Measurements from ENCODE around the gene PPIL6. TPM values are rescaled to one million over a fixed set of nuclear protein-coding genes. Genes with fewer than 3 reads are reported as not detected.

PPIL6 gene
- total RNA-seq, result 32.5 TPM

GRCh38 chr6:109440331-109441068, at the start of gene PPIL6, which contains the start of gene SMPD2:
Gene PPIL6 (minus strand): TSS chr6:109440628. CDS start chr6:109440590, 38 bp downstream.
Gene SMPD2 (plus strand): TSS chr6:109440724. CDS start chr6:109441122, 398 bp downstream.

DNA sequence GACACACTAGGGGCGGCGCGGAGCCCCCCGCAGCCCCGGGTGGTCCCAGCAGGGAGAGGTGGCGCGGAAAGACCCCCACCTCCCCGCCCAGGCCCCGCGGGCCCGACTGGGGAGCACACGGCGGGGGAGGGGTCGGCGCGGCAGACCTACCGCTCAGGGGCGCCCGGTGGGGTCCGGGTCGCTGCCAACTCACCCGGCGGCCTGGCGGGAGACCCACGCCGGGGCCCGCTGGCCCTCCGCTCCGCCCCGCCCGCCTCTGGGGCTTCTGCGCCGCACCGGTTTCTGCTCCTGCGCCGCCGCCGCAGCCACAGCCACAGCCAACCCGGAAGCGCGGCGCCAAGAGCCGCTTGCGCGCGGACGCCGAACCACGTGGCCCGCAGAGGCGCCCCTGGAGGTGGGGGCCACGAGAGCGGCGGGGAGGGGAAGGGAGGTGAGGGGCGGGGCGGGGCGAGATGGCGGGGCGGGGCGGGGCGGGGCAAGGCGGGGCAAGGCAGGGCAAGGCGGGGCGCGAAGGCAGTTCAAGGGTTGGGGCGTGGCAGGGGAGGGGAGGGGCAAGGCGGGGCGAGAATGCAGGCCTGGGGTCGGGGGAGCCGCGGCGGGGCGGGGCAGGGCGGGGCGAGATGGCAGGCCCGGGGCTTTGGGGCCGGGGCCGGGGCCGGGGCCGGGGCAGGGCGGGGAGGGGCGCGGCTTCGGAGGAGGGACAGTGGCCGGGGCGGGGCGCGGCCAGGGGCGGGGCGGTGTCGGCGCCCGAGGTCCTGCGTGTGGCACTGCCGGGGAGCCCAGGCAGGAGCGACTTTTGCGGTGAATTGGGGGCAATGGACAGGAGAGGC, 42.7 kb upstream of the PPIL6 start, which contains the start of gene ZBTB24:
Gene ZBTB24 (minus strand): TSS at position 315 of the 830 bp plus-strand sequence. CDS start 1,193 bp downstream, outside the sequence.

DNA sequence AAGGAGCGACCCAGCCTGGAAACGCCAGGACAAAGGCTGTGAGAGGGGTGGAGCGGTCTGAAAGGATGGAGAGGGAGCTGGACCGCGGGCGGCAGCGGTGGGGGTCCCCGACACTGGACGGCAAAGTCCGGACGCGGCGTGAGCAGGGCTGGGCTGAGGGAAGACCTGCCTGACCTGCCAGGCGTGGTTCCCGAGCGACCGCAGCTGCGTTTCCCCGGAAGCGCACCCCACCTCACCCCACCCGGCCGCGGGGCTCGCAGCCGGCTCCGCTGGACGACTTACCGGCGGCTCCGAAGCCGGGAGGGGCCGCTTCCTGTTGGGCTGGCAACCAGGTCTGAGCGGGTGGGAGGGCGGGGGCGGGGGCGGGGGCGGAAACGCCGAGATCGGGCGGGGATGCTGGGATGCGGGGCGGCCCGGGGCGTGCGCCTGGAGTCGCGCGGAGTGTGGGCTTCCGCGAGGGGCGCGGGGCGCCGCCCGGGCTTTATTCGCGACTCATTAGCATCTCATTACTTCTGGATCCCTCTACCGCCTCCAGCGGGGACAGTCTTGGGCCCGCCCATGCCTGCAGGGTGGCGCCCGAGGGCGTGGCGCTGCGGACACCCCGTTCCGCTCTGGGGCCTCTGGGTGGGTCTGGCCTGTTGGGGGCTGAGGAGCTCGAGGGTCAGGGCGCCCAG, 15.1 kb upstream of the PPIL6 start, which contains the start of gene MICAL1:
Gene MICAL1 (minus strand): TSS at position 336 of the 674 bp plus-strand sequence. CDS start 1,576 bp downstream, outside the sequence.

GRCh38 chr6:109381747-109382575, 58.5 kb downstream of the PPIL6 start, which contains the start of gene CD164:
Gene CD164 (minus strand): TSS chr6:109382467. CDS start chr6:109382378, 89 bp downstream.

Other genes starting within 250 kb of the PPIL6 start
- gene CD164, start 58.2 kb downstream of the PPIL6 start, total RNA-seq, result 66.9 TPM
- gene SMPD2, start 96 bp upstream of the PPIL6 start, total RNA-seq, result 5.8 TPM
- 18.9 TPM for gene MICAL1, start 15.1 kb upstream of the PPIL6 start, total RNA-seq
- 14.5 TPM for gene ZBTB24, start 42.6 kb upstream of the PPIL6 start, total RNA-seq

All from diencephalon (tissue), 1 donor.